GM18858 (cell line): Measurements from ENCODE around the gene GIT1.

Experiments
- ATAC-seq: cut with Tn5 transposase; IDR thresholded peaks from one replicate; pipeline ENCODE4 v1.9.1; 2021; ENCODE audit not compliant: unreplicated experiment

GIT1 gene

GRCh38 chr17:29579866-29580771 lies 9.3 kb downstream of the GIT1 start:
- ATAC-seq: peak; percentile 82

- no peak for ATAC-seq
These were observed 10.6 kb downstream of the GIT1 start for GRCh38 chr17:29578626-29579485.

GRCh38 chr17:29577385-29578211 lies 11.8 kb downstream of the GIT1 start:
- ATAC-seq: no peak

DNA sequence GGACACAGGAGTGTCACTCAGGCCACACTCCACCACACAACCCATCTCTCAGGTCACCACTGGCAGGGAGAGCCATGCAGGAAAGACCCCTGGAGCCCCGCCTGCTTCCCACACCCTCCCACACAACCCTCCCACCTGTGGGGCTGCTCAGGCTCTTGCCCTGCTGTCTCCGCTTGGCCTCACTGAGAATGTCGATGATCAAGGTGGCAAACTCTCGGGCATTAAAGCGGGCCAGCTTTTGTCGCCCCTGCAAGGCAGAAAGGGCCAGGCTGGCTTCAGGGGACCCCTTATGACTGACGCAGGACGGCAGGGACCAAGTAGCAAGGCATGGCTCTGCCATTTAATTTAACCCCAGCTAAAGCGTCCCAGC lies 12.5 kb downstream of the GIT1 start:
- no peak for ATAC-seq

GRCh38 chr17:29576214-29577000 lies 13.0 kb downstream of the GIT1 start:
- no peak for ATAC-seq

DNA sequence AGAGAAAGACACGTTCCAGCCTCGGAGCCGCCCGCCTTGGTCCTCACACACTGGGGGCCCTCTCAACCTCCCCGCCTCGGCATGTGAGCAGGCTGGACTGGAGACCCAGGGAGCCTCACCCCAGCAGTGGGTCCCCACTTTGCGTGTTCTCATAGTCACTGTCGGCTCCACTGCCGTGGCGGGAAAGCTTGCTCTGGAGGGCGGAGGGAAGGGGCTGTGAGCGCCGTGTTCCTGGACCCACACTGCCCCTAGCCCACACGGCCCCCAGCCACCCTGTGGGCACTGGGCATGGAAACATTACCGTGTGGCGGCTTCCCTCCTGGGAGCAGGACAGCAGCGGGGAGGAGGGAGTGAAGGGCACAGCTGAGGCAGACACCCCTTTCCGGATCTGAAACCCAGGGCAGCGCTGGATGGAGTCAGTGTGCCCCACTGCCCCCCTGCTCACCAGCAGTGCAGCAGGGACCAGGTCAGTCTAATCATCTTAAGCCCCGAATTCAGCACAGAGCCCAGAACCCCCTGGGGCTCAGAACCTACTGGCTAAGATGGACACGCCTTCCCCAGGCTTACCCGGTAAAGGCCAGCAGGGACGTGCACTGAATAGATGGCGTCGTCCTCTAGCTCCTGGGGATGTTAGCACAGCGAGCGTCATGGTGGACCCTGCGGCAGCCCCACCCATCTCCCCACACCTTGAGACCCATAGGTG lies 13.8 kb downstream of the GIT1 start:
- no peak for ATAC-seq

DNA sequence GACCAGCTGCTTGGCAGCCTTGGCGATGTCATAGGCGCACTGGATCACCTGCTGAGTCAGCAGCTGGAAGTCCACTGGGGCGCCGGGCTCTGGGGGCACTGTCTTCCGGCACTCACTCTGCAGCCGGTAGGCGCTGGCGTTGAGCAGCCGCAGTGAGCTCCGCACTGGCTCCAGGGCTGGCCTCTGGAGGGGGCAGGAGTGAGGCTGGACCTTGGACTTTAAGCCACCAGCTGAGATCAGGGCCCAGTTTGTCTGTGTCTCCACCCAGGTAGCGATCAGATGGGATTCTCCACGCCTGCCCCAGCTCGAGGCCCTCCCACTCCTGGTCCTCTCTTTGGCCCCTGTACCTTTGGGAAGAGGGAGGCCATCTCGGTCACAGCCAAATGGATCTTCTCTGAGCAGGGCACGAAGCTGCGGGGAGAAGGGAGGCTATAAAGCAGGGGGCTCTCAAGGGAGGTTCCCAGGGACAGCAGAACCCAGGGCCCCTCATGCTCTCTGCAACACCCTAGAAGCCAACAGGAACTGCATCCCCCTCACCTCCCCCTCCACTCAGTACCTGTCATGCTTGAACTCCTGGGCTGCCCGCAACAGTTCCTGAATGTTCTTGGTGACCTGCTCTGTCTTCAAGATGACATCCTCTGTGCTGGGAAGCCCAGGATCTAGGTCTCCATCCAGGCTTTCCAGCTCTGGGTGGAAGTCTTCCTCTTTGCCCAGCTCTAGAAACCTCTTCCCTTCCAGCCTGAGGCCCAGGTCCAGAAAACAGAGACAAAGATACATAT lies 14.5 kb downstream of the GIT1 start:
- no peak for ATAC-seq

- ATAC-seq: no peak
These were observed 15.3 kb downstream of the GIT1 start for GRCh38 chr17:29573871-29574731.

DNA sequence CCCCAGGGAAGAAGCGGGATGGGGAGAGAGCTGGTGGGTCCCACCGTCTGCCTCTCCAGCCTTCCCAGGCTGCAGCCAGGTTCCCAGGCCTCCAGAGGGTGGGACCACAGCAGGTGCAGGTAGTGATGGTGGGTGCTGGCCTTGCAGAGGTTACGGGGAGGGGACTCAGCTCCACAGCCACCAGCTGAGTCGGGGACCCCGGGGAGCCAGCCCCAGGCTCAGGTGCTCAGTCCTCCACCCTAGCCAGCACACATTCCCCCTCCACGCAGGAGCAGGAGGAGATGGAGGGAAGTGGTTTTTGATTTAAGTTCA lies 15.9 kb downstream of the GIT1 start:
- ATAC-seq: no peak

- no peak for ATAC-seq
These were observed 16.5 kb downstream of the GIT1 start for GRCh38 chr17:29572691-29573557.

DNA sequence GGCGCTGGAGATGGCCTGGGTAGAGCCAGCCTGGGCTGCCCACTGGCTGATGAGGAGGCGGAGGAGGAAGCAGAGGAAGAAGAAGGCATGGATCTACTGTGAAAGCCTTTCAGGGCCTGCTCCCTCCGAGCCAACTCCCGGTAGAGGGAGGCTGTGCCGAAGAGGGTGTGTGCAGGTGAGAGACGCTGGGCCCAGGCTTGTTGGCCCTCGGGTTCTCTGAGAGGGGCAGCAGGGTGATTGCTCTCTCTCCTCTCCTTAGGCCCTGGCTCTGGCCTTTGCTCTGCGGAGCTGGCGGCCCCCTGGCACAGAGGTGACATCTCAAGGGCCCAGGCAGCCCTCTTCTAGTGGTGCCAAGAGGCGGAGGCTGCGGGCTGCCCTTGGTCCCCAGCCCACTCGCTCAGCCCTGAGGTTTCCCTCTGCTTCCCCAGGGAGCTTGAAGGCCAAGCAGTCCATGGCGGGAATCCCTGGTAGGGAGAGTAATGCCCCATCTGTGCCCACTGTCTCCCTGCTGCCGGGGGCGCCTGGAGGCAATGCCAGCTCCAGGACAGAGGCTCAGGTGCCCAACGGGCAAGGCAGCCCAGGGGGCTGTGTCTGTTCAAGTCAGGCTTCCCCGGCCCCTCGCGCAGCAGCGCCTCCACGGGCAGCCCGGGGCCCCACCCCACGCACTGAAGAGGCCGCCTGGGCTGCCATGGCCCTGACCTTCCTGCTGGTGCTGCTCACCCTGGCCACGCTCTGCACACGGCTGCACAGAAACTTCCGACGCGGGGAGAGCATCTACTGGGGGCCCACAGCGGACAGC lies 17.4 kb downstream of the GIT1 start:
- no peak for ATAC-seq

DNA sequence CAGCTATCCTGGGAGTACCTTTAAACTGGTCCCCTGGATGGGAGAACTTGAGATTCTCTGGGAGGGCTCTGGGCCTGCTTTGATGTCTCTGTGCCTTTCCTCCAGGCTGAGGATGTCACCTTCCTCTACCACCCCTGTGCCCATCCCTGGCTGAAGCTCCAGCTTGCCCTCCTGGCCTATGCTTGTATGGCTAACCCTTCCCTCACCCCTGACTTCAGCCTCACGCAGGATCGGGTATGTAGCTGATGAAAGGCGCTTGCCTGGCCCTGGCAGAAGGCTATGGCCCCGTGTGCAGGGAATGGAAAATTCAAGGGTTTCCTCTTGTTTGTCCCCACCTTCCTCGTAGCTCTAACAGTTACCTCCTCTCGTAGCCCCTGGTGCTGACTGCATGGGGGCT lies 18.0 kb downstream of the GIT1 start:
- no peak for ATAC-seq

DNA sequence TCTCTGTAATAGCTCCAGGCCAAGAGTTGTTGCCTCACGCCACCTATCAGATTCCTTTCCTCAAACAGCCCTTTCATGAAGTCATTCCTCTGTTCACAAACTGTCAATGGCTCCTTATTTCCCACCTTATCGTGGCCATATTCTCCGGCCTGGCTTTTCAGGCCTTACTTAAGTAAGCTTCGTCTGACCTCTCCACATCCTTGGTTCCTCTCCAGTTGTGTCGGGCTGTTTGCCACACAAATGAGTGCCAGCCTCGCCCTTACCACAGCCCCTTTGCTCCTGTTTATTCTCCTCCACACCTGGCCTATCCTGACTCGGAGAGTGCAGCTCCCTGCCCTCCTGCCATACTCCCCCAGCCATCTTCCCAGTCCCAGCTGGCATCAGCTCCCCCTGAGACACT lies 18.9 kb downstream of the GIT1 start:
- ATAC-seq: no peak

- no peak for ATAC-seq
These were observed 20.1 kb downstream of the GIT1 start for GRCh38 chr17:29569245-29569950.

DNA sequence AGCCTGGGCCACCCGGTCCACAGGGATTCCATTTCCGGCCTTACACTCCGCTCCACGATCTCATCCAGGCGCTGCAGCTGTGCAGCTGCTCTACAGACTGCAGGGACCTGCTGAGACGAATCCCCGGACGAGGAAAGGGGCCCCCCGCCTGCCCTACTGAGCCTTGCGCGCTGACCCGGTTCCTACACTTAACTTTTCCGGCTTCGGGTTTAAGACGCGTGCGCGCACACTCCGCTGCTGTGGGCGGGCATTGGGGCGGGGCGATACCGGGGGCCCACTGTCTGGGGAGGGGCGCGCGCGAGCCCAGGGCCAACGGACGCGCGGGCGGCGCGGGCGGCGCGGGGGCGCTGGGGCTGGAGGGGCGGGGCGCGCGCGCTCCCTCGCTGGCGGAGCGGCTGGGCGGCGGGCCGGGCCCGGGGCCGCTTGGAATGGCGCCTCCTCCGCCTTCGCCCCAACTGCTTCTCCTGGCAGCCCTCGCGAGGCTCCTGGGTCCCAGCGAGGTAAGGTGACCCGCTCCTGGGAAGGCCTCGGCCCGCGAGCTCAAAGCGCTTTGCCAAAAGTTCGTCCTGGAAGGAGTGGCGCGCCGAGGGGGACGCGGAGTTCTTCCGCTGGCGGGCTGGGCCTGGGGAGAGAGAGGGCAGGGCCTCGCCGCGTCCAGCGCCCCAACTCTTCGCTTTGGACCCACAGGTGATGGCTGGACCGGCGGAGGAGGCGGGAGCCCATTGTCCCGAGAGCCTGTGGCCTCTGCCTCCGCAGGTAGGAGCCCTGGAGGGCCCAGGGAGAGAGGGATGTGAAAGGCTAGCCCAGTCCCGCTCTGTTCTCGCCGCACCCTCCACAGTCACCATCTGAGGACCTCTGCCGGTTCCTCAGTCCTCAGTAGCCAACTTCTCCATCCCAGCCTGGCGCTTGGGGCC lies 20.9 kb downstream of the GIT1 start, which contains the start of gene TP53I13:
TP53I13 (plus strand) TSS at position 371 of the 914 bp plus-strand sequence; CDS start at position 429, 58 bp downstream.
- ATAC-seq: no peak
